Vagina (tissue), 2 donors: ENCODE measurements around the gene DUS2.

Source experiments
- CTCF ChIP-seq, 3 experiments: fragments of 450-650 bp in 2 of 3; fragments of 200-600 bp in 1 of 3; sonication (generic) in 1 of 3; IDR thresholded peaks; one replicate each; pipeline ENCODE4 v1.5.1; 2017 to 2019; ENCODE audit warnings: antibody characterized with exemption in 3 of 3, mild to moderate bottlenecking in 2 of 3, moderate library complexity in 2 of 3
- POLR2A ChIP-seq, 2 donors: fragments of 450-650 bp; IDR thresholded peaks; one replicate each; pipeline ENCODE4 v1.6.1; 2017; ENCODE audit warnings: antibody characterized with exemption in 2 of 2, mild to moderate bottlenecking in 2 of 2, moderate library complexity in 2 of 2

GRCh38 chr16:68097895-68098294 is 74.8 kb downstream of the DUS2 start:
- no peak for TF ChIP-seq POLR2A (IDR thresholded peaks at IDR 0.05)
- TF ChIP-seq CTCF (IDR thresholded peaks at IDR 0.05), result no peak
